ENCODE measurements around the gene DNAJA3.

The DNAJA3 gene

GRCh38 chr16:4384509-4384942 is 41.1 kb upstream of the DNAJA3 start:
- Mint-ChIP-seq H3K27me3 (no peaks in the 10 kb centered on the region), H3K36me3 (ENCODE audit: low read depth) (peaks cover 74% of the 10 kb centered on the region), H3K9me3 (no peaks in the 10 kb centered on the region), H3K27ac (no peak overlapping the region), H3K4me3 (no peak overlapping the region), H3K4me1 (ENCODE audit: low read depth) (peaks cover 6% of the 10 kb centered on the region)
- no peak for DNase-seq

GRCh38 chr16:4385066-4385788 is 40.4 kb upstream of the DNAJA3 start:
- no peaks in the 10 kb centered on the region for H3K27me3 Mint-ChIP-seq
- peaks cover 78% of the 10 kb centered on the region for H3K36me3 Mint-ChIP-seq (ENCODE audit: low read depth)
- DNase-seq: no peak
- H3K4me3 Mint-ChIP-seq: no peak overlapping the region
- H3K4me1 Mint-ChIP-seq (ENCODE audit: low read depth): peaks cover 4% of the 10 kb centered on the region
- H3K9me3 Mint-ChIP-seq: no peaks in the 10 kb centered on the region
- H3K27ac Mint-ChIP-seq: peak overlapping the region; percentile 63

- Mint-ChIP-seq H3K27ac (peak overlapping the region; percentile 63), H3K9me3 (no peaks in the 10 kb centered on the region), H3K4me1 (ENCODE audit: low read depth) (peaks cover 4% of the 10 kb centered on the region), H3K4me3 (no peak overlapping the region), H3K27me3 (no peaks in the 10 kb centered on the region), H3K36me3 (ENCODE audit: low read depth) (peaks cover 78% of the 10 kb centered on the region)
- no peak for DNase-seq
Observed at GRCh38 chr16:4385789-4386450, 39.7 kb upstream of the DNAJA3 start.

- Mint-ChIP-seq H3K27ac (peak overlapping the region; percentile 63), H3K9me3 (no peaks in the 10 kb centered on the region), H3K36me3 (ENCODE audit: low read depth) (peaks cover 81% of the 10 kb centered on the region), H3K4me3 (no peak overlapping the region), H3K27me3 (no peaks in the 10 kb centered on the region), H3K4me1 (ENCODE audit: low read depth) (peaks cover 4% of the 10 kb centered on the region)
- DNase-seq: no peak
Observed at GRCh38 chr16:4386451-4386805, 39.2 kb upstream of the DNAJA3 start.

- Mint-ChIP-seq H3K36me3 (ENCODE audit: low read depth) (peaks cover 81% of the 10 kb centered on the region), H3K27ac (peak overlapping the region; percentile 44), H3K4me3 (no peak overlapping the region), H3K9me3 (no peaks in the 10 kb centered on the region), H3K4me1 (ENCODE audit: low read depth) (peaks cover 4% of the 10 kb centered on the region), H3K27me3 (no peaks in the 10 kb centered on the region)
- no peak for DNase-seq
Observed at GRCh38 chr16:4386951-4387565, 38.6 kb upstream of the DNAJA3 start.

- Mint-ChIP-seq H3K27ac (no peak overlapping the region), H3K4me3 (no peak overlapping the region), H3K36me3 (ENCODE audit: low read depth) (peaks cover 83% of the 10 kb centered on the region), H3K9me3 (no peaks in the 10 kb centered on the region), H3K4me1 (ENCODE audit: low read depth) (peaks cover 4% of the 10 kb centered on the region), H3K27me3 (no peaks in the 10 kb centered on the region)
- no peak for DNase-seq
Observed at GRCh38 chr16:4387781-4388180, 37.9 kb upstream of the DNAJA3 start.

- Mint-ChIP-seq H3K9me3 (no peaks in the 10 kb centered on the region), H3K4me3 (no peak overlapping the region), H3K36me3 (ENCODE audit: low read depth) (peaks cover 82% of the 10 kb centered on the region), H3K27me3 (no peaks in the 10 kb centered on the region), H3K4me1 (ENCODE audit: low read depth) (peaks cover 4% of the 10 kb centered on the region), H3K27ac (no peak overlapping the region)
- DNase-seq: no peak
Observed at GRCh38 chr16:4388271-4389021, 37.2 kb upstream of the DNAJA3 start.

- Mint-ChIP-seq H3K9me3 (no peaks in the 10 kb centered on the region), H3K27me3 (no peaks in the 10 kb centered on the region), H3K36me3 (ENCODE audit: low read depth) (peaks cover 82% of the 10 kb centered on the region), H3K4me1 (ENCODE audit: low read depth) (peaks cover 4% of the 10 kb centered on the region), H3K27ac (no peak overlapping the region), H3K4me3 (no peak overlapping the region)
- no peak for DNase-seq
Observed at GRCh38 chr16:4389051-4389955, 36.4 kb upstream of the DNAJA3 start.

GRCh38 chr16:4390266-4391260 is 35.1 kb upstream of the DNAJA3 start:
- DNase-seq: no peak
- no peaks in the 10 kb centered on the region for H3K27me3 Mint-ChIP-seq
- H3K9me3 Mint-ChIP-seq: no peaks in the 10 kb centered on the region
- no peak overlapping the region for H3K4me3 Mint-ChIP-seq
- H3K4me1 Mint-ChIP-seq (ENCODE audit: low read depth): peaks cover 2% of the 10 kb centered on the region
- no peak overlapping the region for H3K27ac Mint-ChIP-seq
- peaks cover 84% of the 10 kb centered on the region for H3K36me3 Mint-ChIP-seq (ENCODE audit: low read depth)

- peaks cover 81% of the 10 kb centered on the region for H3K36me3 Mint-ChIP-seq (ENCODE audit: low read depth)
- no peaks in the 10 kb centered on the region for H3K27me3 Mint-ChIP-seq
- H3K4me3 Mint-ChIP-seq: no peak overlapping the region
Observed at GRCh38 chr16:4391631-4392381, 33.9 kb upstream of the DNAJA3 start.

GRCh38 chr16:4392382-4393239 is 33.1 kb upstream of the DNAJA3 start:
- DNase-seq: no peak
- Mint-ChIP-seq H3K27ac (peak overlapping the region; percentile 47), H3K36me3 (ENCODE audit: low read depth) (peaks cover 77% of the 10 kb centered on the region)

More at GRCh38 chr16:4391631-4392381, 33.9 kb upstream of the DNAJA3 start:
- H3K9me3 Mint-ChIP-seq: no peaks in the 10 kb centered on the region
- peaks cover 3% of the 10 kb centered on the region for H3K4me1 Mint-ChIP-seq (ENCODE audit: low read depth)
- no peak for DNase-seq
- peak overlapping the region; percentile 47 for H3K27ac Mint-ChIP-seq

GRCh38 chr16:4393240-4393600 is 32.4 kb upstream of the DNAJA3 start:
- H3K4me1 Mint-ChIP-seq (ENCODE audit: low read depth): peaks cover 2% of the 10 kb centered on the region
- H3K36me3 Mint-ChIP-seq (ENCODE audit: low read depth): peaks cover 73% of the 10 kb centered on the region
- no peaks in the 10 kb centered on the region for H3K9me3 Mint-ChIP-seq
- H3K27ac Mint-ChIP-seq: no peak overlapping the region
- DNase-seq: no peak
- H3K27me3 Mint-ChIP-seq: no peaks in the 10 kb centered on the region
- no peak overlapping the region for H3K4me3 Mint-ChIP-seq

More at GRCh38 chr16:4392382-4393239, 33.1 kb upstream of the DNAJA3 start:
- H3K4me3 Mint-ChIP-seq: no peak overlapping the region
- H3K4me1 Mint-ChIP-seq (ENCODE audit: low read depth): peaks cover 2% of the 10 kb centered on the region
- H3K9me3 Mint-ChIP-seq: no peaks in the 10 kb centered on the region
- H3K27me3 Mint-ChIP-seq: no peaks in the 10 kb centered on the region
